ENCODE data around the gene NEDD4.
"Not testable (repeated sequence)": the region's sequence is repeated elsewhere in the genome, so short reads cannot be mapped to it uniquely, and the experiment has no call there.

Gene NEDD4

DNA sequence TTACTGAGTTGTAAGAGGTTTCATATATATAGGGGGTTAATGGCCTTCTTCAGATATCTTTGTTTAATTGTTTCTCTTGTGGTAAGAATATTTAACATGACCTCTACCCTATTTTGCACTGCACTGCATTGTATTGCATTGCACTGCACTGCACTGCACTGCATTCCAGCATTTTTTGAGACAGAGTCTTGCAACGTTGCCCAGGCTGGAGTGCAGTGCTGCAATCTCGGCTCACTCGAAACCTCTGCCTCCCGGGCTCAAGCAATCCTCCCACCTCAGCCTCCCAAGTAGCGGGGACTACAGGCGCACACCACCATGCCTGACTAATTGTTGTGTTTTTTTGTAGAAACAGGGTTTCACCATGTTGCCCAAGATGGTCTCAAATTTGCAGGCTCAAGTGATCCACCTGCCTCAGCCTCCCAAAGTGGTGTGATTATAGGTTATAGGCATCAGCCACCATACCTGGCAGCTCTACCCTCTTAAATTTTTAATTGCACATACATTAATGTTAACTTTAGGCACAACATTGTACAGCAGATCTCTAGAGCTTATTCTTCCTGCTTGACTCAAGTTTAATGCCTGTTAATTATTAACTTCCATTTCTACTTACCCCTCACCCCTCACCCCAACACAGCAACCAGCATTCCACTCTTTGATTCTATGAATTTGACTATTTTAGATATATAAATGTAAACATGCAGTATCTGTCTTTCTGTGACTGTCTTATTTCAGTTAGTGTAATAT lies 38.4 kb downstream of the NEDD4 start:
- peak; percentile 35 for DNase-seq (ENCODE audit: low spot score)

- peak; percentile 82 for DNase-seq (ENCODE audit: low spot score)
Measured at GRCh38 chr15:55952501-55953274, 40.7 kb downstream of the NEDD4 start.

GRCh38 chr15:55944606-55945005 lies 48.8 kb downstream of the NEDD4 start:
- not testable (repeated sequence) for DNase-seq (ENCODE audit: low spot score)

- DNase-seq (ENCODE audit: low spot score) = no peak
Measured at GRCh38 chr15:55942332-55942731, 51.1 kb downstream of the NEDD4 start.

DNA sequence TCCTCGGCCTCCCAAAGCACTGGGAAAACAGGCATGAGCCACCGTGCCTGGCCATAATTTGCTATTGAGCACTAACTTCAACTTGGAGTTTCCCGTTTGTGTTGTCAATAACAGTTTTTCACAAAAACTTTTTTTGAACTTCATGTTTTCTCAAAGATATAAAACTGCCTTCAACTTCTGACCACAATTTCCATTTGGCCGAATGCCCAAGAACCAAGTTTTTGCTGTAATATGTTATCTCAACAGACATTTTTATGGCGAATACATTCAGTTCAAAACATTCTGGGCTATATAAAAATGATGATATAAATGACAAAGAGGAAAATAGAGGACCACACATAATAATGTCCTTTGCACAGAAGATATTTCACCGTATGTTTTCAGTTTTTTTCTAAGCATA lies 56.4 kb downstream of the NEDD4 start:
- DNase-seq (ENCODE audit: low spot score) = no peak

DNA sequence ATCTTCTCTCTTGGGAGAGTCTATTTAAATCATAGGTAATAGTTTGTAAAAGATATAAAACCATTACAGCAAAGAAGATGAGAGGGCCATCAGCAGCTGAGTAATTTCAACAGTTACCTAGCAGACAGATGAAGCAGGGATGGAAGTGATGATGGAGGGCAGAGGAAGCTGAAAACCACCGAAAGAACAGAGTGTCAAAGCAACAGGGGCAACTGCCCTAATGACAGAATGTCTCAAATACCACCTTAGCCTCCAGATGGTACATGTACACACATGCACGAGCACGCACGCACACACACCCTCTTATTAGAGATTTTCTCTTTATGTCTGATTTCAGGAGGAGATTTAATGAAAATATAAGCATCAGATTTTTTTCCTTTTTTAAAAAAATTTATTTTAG lies 64.5 kb downstream of the NEDD4 start:
- no peak for DNase-seq (ENCODE audit: low spot score)

- no peak for DNase-seq (ENCODE audit: low spot score)
Measured at GRCh38 chr15:55921744-55922143, 71.7 kb downstream of the NEDD4 start.

GRCh38 chr15:55917881-55918296 lies 75.5 kb downstream of the NEDD4 start:
- peak; percentile 79 for DNase-seq (ENCODE audit: low spot score)

GRCh38 chr15:55916666-55917409 lies 76.6 kb downstream of the NEDD4 start:
- DNase-seq (ENCODE audit: low spot score) = no peak

GRCh38 chr15:55915876-55916567 lies 77.4 kb downstream of the NEDD4 start:
- DNase-seq (ENCODE audit: low spot score) = no peak

DNA sequence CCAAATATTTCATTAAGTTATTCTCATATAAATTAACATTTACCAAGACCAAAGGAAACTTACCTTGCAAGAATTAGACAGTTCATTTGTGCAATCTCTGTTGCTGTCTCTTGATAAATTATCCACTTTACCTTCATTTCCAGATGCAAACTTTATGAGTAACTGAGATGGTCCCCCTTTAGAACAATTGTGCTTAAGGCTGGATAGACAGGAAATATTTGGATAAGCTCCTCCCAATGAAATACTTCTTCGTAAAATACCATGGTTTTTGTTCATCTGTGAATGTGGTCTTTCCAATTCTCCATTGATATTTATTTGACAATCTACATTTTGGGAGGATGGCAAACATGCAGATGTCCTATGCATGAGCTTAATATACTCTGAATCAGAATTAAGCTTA lies 78.2 kb downstream of the NEDD4 start:
- DNase-seq (ENCODE audit: low spot score) = no peak

DNA sequence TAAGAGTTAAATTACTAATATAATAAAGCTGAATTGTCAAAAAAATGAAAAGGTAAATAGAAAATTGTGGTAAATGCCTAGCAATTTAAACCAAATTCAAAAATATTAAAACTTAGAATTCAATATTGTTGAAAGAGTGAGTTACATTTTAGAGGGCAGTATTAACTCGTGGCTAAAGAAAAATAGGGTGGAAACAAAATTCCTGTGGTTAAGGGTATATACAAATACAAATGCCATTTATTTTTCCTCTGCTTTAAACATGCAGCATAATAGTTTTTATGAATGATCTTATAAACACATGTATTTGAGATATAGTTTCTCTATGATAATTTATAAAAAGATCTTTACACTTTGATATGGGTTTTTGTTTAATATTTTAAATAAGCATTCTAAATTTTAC lies 79.0 kb downstream of the NEDD4 start:
- DNase-seq (ENCODE audit: low spot score) = no peak

DNA sequence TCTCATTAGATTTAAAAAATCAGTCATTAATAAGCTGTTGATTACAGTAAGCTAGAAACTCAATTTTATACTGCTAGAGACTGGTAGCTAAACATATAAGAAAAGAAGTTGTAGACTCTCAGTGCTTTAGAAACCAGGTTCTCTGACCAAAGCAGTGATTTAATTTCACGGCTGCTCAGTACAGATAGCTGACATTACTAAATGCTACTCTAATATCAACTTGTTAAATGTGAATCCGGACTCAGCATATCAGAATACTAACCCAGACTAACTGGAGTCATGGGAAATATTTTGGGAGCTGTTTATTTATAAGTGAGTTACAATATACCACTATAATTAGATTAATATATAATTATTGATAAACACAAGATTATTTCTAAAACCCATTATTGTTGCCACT lies 80.4 kb downstream of the NEDD4 start:
- no peak for DNase-seq (ENCODE audit: low spot score)

- DNase-seq (ENCODE audit: low spot score) = no peak
Measured at GRCh38 chr15:55909036-55909811, 84.2 kb downstream of the NEDD4 start.

DNA sequence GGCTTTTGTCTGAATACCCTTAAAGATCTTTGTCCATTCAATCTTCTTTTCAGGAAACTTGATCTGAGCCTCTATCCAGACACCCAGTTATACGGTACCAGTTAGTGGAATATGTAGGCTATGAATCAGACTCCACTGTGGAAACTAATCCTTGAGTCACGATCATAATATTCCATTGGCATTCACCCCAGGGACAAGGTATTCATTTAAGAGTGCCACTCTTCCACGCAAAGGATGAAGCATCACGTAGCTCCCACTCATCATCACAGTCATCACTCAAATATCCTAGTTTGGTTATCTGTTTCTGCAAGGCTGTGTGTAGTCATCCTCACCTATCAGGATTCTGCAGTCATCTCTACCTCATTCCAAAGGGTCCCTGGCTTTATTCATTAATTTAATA lies 85.6 kb downstream of the NEDD4 start:
- peak; percentile 65 for DNase-seq (ENCODE audit: low spot score)

DNA sequence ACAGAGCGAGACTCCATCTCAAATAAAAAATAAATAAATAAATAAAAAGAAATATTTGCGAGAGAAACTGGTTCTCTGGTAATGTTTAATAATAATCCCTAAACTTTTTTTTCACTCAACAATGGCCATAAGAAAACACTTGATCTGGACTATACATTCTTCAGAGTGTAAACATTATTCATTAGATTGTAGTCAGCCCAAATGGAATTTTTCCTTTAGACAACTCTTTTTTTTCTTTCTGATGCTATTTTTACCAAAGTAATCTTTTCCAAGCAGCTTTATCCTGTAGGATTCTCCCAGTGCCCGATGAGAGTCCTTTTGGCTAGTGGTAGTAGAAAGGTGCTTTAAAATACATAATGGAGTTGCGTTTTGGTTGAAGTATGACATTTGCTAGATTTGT lies 90.4 kb downstream of the NEDD4 start:
- no peak for DNase-seq (ENCODE audit: low spot score)

DNA sequence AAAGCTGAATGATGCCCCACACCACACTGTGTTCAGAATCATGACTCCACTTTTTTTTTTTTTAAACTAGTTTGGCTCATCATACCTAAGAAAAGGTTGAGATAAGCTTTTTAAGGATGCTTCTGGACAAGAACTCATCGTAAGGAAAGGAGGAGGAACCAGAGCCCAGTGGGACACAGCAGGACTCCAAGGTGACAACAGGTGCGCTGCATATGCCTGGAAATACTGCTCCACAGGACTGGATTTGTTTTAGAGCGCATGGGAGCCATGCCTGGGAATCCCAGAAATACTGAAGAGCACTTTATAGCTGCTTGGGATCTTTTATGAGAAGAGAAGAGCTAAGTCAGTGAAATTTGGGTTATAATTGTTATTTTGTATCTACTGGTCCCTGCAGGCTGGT lies 93.4 kb downstream of the NEDD4 start:
- no peak for DNase-seq (ENCODE audit: low spot score)

GRCh38 chr15:55899537-55899936 lies 93.9 kb downstream of the NEDD4 start:
- DNase-seq (ENCODE audit: low spot score) = no peak

GRCh38 chr15:55897560-55898336 lies 95.7 kb downstream of the NEDD4 start:
- peak; percentile 73 for DNase-seq (ENCODE audit: low spot score)

- no peak for DNase-seq (ENCODE audit: low spot score)
Measured at GRCh38 chr15:55894399-55894965, 98.9 kb downstream of the NEDD4 start.
